Measurements from ENCODE around the gene USP6NL. TPM values are rescaled to one million over a fixed set of nuclear protein-coding genes. Genes with fewer than 3 reads are reported as not detected.

Gene USP6NL
- total RNA-seq, 1 donor from 2014 or later = 39.9 TPM

GRCh38 chr10:11491087-11491486, 120.4 kb downstream of the USP6NL start:
- Mint-ChIP-seq H3K4me1 (peaks cover 8% of the 10 kb centered on the region), H3K27me3 (ENCODE audit: insufficient read depth, low read depth) (peaks cover 2% of the 10 kb centered on the region), H3K9me3 (peaks cover 4% of the 10 kb centered on the region), H3K4me3 (no peak overlapping the region), H3K27ac (no peak overlapping the region), H3K36me3 (peaks cover 48% of the 10 kb centered on the region)
- Histone ChIP-seq H2AFZ (replicated peaks) (no peak overlapping the region), H3K4me2 (no peak overlapping the region), H3F3A (ENCODE audit: low read depth) (peaks cover 8% of the 10 kb centered on the region), H3K9me3 (ENCODE audit: low read depth) (no peaks in the 10 kb centered on the region), H3K27me3 (no peaks in the 10 kb centered on the region), H3K79me2 (ENCODE audit: low read depth) (no peaks in the 10 kb centered on the region), H3K4me3 (no peak overlapping the region), H3K27ac (no peak overlapping the region), H3K36me3 (peaks cover 18% of the 10 kb centered on the region), H3K9ac (no peak overlapping the region), H4K20me1 (ENCODE audit: low read depth) (peaks cover 3% of the 10 kb centered on the region), H3K4me1 (no peaks in the 10 kb centered on the region)
- TF ChIP-seq EZH2phosphoT487 (IDR thresholded peaks at IDR 0.05) (no peak), EZH2 (IDR thresholded peaks at IDR 0.05) (no peak), CTCF (IDR thresholded peaks at IDR 0.05) (no peak)
- DNase-seq (ENCODE audit: low spot score) = no peak

- no peak overlapping the region for H3K27ac Mint-ChIP-seq
These were observed 121.9 kb downstream of the USP6NL start for GRCh38 chr10:11489591-11489990.

GRCh38 chr10:11488126-11488525, 123.3 kb downstream of the USP6NL start:
- TF ChIP-seq EZH2 (IDR thresholded peaks at IDR 0.05) (no peak), CTCF (IDR thresholded peaks at IDR 0.05) (no peak), EZH2phosphoT487 (IDR thresholded peaks at IDR 0.05) (no peak)
- Histone ChIP-seq H3K27ac (no peak overlapping the region), H3K4me2 (no peak overlapping the region), H3K36me3 (peaks cover 27% of the 10 kb centered on the region), H3F3A (ENCODE audit: low read depth) (no peaks in the 10 kb centered on the region), H3K9ac (no peak overlapping the region), H3K79me2 (ENCODE audit: low read depth) (no peaks in the 10 kb centered on the region), H3K27me3 (no peaks in the 10 kb centered on the region), H4K20me1 (ENCODE audit: low read depth) (peaks cover 6% of the 10 kb centered on the region), H3K9me3 (ENCODE audit: low read depth) (no peaks in the 10 kb centered on the region), H3K4me3 (no peak overlapping the region), H3K4me1 (no peaks in the 10 kb centered on the region), H2AFZ (replicated peaks) (no peak overlapping the region)
- Mint-ChIP-seq H3K4me3 (no peak overlapping the region), H3K27ac (no peak overlapping the region), H3K27me3 (ENCODE audit: insufficient read depth, low read depth) (peaks cover 2% of the 10 kb centered on the region), H3K36me3 (peaks cover 42% of the 10 kb centered on the region), H3K4me1 (peaks cover 4% of the 10 kb centered on the region), H3K9me3 (no peaks in the 10 kb centered on the region)
- DNase-seq (ENCODE audit: low spot score) = no peak

More at GRCh38 chr10:11489591-11489990, 121.9 kb downstream of the USP6NL start:
- Histone ChIP-seq H3K27me3 (no peaks in the 10 kb centered on the region), H3K9me3 (ENCODE audit: low read depth) (no peaks in the 10 kb centered on the region), H3K36me3 (peaks cover 29% of the 10 kb centered on the region), H3K79me2 (ENCODE audit: low read depth) (no peaks in the 10 kb centered on the region), H4K20me1 (ENCODE audit: low read depth) (peaks cover 3% of the 10 kb centered on the region), H3K27ac (no peak overlapping the region), H2AFZ (replicated peaks) (no peak overlapping the region), H3K4me1 (no peaks in the 10 kb centered on the region), H3K4me3 (no peak overlapping the region), H3F3A (ENCODE audit: low read depth) (no peaks in the 10 kb centered on the region), H3K9ac (no peak overlapping the region), H3K4me2 (no peak overlapping the region)
- Mint-ChIP-seq H3K27me3 (ENCODE audit: insufficient read depth, low read depth) (peaks cover 2% of the 10 kb centered on the region), H3K4me1 (peaks cover 8% of the 10 kb centered on the region), H3K9me3 (peaks cover 4% of the 10 kb centered on the region), H3K4me3 (no peak overlapping the region), H3K36me3 (peaks cover 46% of the 10 kb centered on the region)
- no peak for TF ChIP-seq EZH2phosphoT487 (IDR thresholded peaks at IDR 0.05)
- TF ChIP-seq CTCF (IDR thresholded peaks at IDR 0.05) = no peak
- TF ChIP-seq EZH2 (IDR thresholded peaks at IDR 0.05) = no peak
- DNase-seq (ENCODE audit: low spot score) = no peak
